IMR-90 (cell line): ENCODE data around the gene ANKRD30A. TPM values are rescaled to one million over a fixed set of nuclear protein-coding genes. Genes with fewer than 3 reads are reported as not detected.

ENCODE experiments used
- ATAC-seq: fragments of 200-7000 bp; cut with Tn5 transposase; 2 replicates; pipeline ENCODE4 v1.9.1; 2020; ENCODE audit warnings: low read depth, mild to moderate bottlenecking, moderate library complexity
- BruUV-seq: library from RNA; stranded (reverse); fragments of 400-500 nt; replicated peaks from 2 replicates; lab custom pipeline; 2021; lab: Mats Ljungman, UMichigan
- CTCF ChIA-PET: fragments of 300-600 bp; formaldehyde crosslinking; extraction: SDS; loops from one replicate; lab custom pipeline; 2021; ENCODE audit warnings: antibody characterized with exemption; lab: Yijun Ruan, JAX
- POLR2A ChIA-PET: fragments of 300-600 bp; sonication (Branson Sonifier 250); formaldehyde crosslinking; loops from one replicate; lab custom pipeline; 2022; ENCODE audit warnings: antibody characterized with exemption; ENCODE audit not compliant: unreplicated experiment; lab: Charles Lee
- DNase-seq: peaks from one replicate; pipeline ENCODE4 v3.0.0; 2013
- H2AFZ ChIP-seq: replicated peaks from 2 replicates; pipeline ENCODE3; 2013; ENCODE audit warnings: low read length, mild to moderate bottlenecking; ENCODE audit not compliant: poor library complexity
- H2AK5ac ChIP-seq: 2 replicates; pipeline ENCODE4 v1.6.1; 2013; ENCODE audit warnings: low read depth, low read length, inconsistent platforms
- H2AK9ac ChIP-seq: replicated peaks from 2 replicates; pipeline ENCODE3; 2013; ENCODE audit warnings: mild to moderate bottlenecking, low read depth, low read length, moderate library complexity; ENCODE audit not compliant: poor library complexity
- H2BK120ac ChIP-seq: 2 replicates; pipeline ENCODE4 v1.6.1; 2013; ENCODE audit warnings: low read depth, low read length, inconsistent platforms
- H2BK15ac ChIP-seq: 3 replicates; pipeline ENCODE4 v1.6.1; 2013; ENCODE audit warnings: low read depth, low read length, inconsistent platforms
- H2BK20ac ChIP-seq: 2 replicates; pipeline ENCODE4 v1.6.1; 2013; ENCODE audit warnings: low read depth, mild to moderate bottlenecking, inconsistent platforms, low read length, moderate library complexity
- H2BK5ac ChIP-seq: 2 replicates; pipeline ENCODE4 v1.6.1; 2013; ENCODE audit warnings: mild to moderate bottlenecking, low read depth, low read length, inconsistent platforms; ENCODE audit not compliant: poor library complexity, severe bottlenecking
- H3K14ac ChIP-seq: replicated peaks from 2 replicates; pipeline ENCODE4 v1.6.1; 2013; ENCODE audit warnings: low read depth, low read length, inconsistent platforms
- H3K18ac ChIP-seq: 2 replicates; pipeline ENCODE4 v1.6.1; 2013; ENCODE audit warnings: low read depth, low read length, control low read depth
- H3K23ac ChIP-seq: 2 replicates; pipeline ENCODE4 v1.6.1; 2013; ENCODE audit warnings: low read depth, low read length, inconsistent platforms
- H3K27ac ChIP-seq: 2 replicates; pipeline ENCODE4 v1.5.1; 2013; ENCODE audit warnings: mild to moderate bottlenecking, control low read depth, low read length; ENCODE audit not compliant: insufficient read depth
- H3K27me3 ChIP-seq: 2 replicates; pipeline ENCODE4 v1.6.1; 2013; ENCODE audit warnings: low read length; ENCODE audit not compliant: control insufficient read depth, insufficient read depth
- H3K36me3 ChIP-seq: 2 replicates; pipeline ENCODE4 v1.6.1; 2013; ENCODE audit warnings: low read length, mixed read lengths; ENCODE audit not compliant: control insufficient read depth, insufficient read depth
- H3K4ac ChIP-seq: 2 replicates; pipeline ENCODE4 v1.6.1; 2013; ENCODE audit warnings: low read depth, low read length, inconsistent platforms
- H3K4me1 ChIP-seq: 2 replicates; pipeline ENCODE4 v1.6.1; 2013; ENCODE audit warnings: low read length, mixed read lengths; ENCODE audit not compliant: control insufficient read depth, insufficient read depth
- H3K4me2 ChIP-seq: 2 replicates; pipeline ENCODE4 v1.6.1; 2013; ENCODE audit warnings: low read depth, mild to moderate bottlenecking, control low read depth, low read length, moderate library complexity
- H3K4me3 ChIP-seq: 2 replicates; pipeline ENCODE4 v1.5.1; 2013; ENCODE audit warnings: low read depth, mild to moderate bottlenecking, control low read depth, low read length, moderate library complexity; ENCODE audit not compliant: insufficient read depth
- H3K56ac ChIP-seq: 2 replicates; pipeline ENCODE4 v1.6.1; 2013; ENCODE audit warnings: low read length, inconsistent platforms; ENCODE audit not compliant: insufficient read depth; ENCODE audit errors: extremely low read depth
- H3K79me1 ChIP-seq, 2 experiments: 2 replicates each; pipeline ENCODE4 v1.6.1; 2013; ENCODE audit warnings: low read length in 2 of 2, inconsistent platforms in 1 of 2, low read depth in 1 of 2
- H3K9ac ChIP-seq: 2 replicates; pipeline ENCODE4 v1.6.1; 2013; ENCODE audit warnings: low read depth, low read length, control low read depth
- H3K9me1 ChIP-seq: 2 replicates; pipeline ENCODE4 v1.6.1; 2013; ENCODE audit warnings: low read length, inconsistent platforms; ENCODE audit not compliant: insufficient read depth
- H3K9me3 ChIP-seq: 2 replicates; pipeline ENCODE4 v1.6.1; 2013; ENCODE audit warnings: low read length; ENCODE audit not compliant: control insufficient read depth, insufficient read depth
- H4K20me1 ChIP-seq: 2 replicates; pipeline ENCODE4 v1.6.1; 2013; ENCODE audit warnings: low read length, inconsistent platforms; ENCODE audit not compliant: insufficient read depth
- H4K5ac ChIP-seq: 2 replicates; pipeline ENCODE4 v1.6.1; 2013; ENCODE audit warnings: mild to moderate bottlenecking, low read depth, low read length, control low read depth
- H4K8ac ChIP-seq, 2 experiments: 2 replicates each; pipeline ENCODE4 v1.6.1; 2013; ENCODE audit warnings: low read depth in 2 of 2, low read length in 2 of 2, control low read depth in 1 of 2, inconsistent platforms in 1 of 2
- H4K91ac ChIP-seq: 2 replicates; pipeline ENCODE4 v1.6.1; 2013; ENCODE audit warnings: low read depth, low read length, inconsistent platforms; ENCODE audit not compliant: insufficient read depth
- CEBPB ChIP-seq: IDR thresholded peaks from 2 replicates; pipeline ENCODE4 v1.6.1; 2012; ENCODE audit warnings: low read depth, low read length, improper control_type of control experiment
- CHD1 ChIP-seq: IDR thresholded peaks from 2 replicates; pipeline ENCODE4 v1.6.1; 2012; ENCODE audit warnings: low read depth, low read length, improper control_type of control experiment
- ELK1 ChIP-seq: fragments of 150-350 bp; IDR thresholded peaks from 2 replicates; pipeline ENCODE4 v1.6.1; 2016; ENCODE audit warnings: low read depth, mild to moderate bottlenecking, low read length, moderate library complexity, borderline replicate concordance
- MAFK ChIP-seq: IDR thresholded peaks from 2 replicates; pipeline ENCODE4 v1.6.1; 2012; ENCODE audit warnings: low read depth, low read length, improper control_type of control experiment
- MAZ ChIP-seq: IDR thresholded peaks from 2 replicates; pipeline ENCODE4 v1.6.1; 2012; ENCODE audit warnings: low read depth, mild to moderate bottlenecking, low read length, improper control_type of control experiment, moderate library complexity, borderline replicate concordance
- MXI1 ChIP-seq: IDR thresholded peaks from 2 replicates; pipeline ENCODE4 v1.6.1; 2012; ENCODE audit warnings: low read depth, mild to moderate bottlenecking, low read length, moderate library complexity, borderline replicate concordance
- NFE2L2 ChIP-seq: fragments of 150-350 bp; IDR thresholded peaks from 2 replicates; pipeline ENCODE4 v1.6.1; 2016; ENCODE audit warnings: low read depth, mild to moderate bottlenecking, low read length
- POLR2A ChIP-seq: IDR thresholded peaks from 2 replicates; pipeline ENCODE4 v1.6.1; 2012; ENCODE audit warnings: mild to moderate bottlenecking, low read depth, low read length
- RCOR1 ChIP-seq: IDR thresholded peaks from 2 replicates; pipeline ENCODE4 v1.6.1; 2012; ENCODE audit warnings: mild to moderate bottlenecking, low read length, improper control_type of control experiment; ENCODE audit not compliant: insufficient replicate concordance
- RFX5 ChIP-seq: IDR thresholded peaks from 2 replicates; pipeline ENCODE4 v1.8.0; 2012; ENCODE audit warnings: low read depth, mild to moderate bottlenecking, low read length, moderate library complexity
- SMC3 ChIP-seq: fragments of 150-350 bp; IDR thresholded peaks from 2 replicates; pipeline ENCODE4 v1.6.1; 2016; ENCODE audit warnings: low read depth, mild to moderate bottlenecking, antibody characterized with exemption, low read length, moderate library complexity
- USF2 ChIP-seq: fragments of 150-350 bp; IDR thresholded peaks from 2 replicates; pipeline ENCODE4 v1.6.1; 2017; ENCODE audit warnings: mild to moderate bottlenecking, antibody characterized with exemption, low read length, low read depth
- WGBS, 2 experiments: methylation state at CpG; one replicate each; pipeline versions ENCODE4 v1.1.5 to v1.1.7; 2013; ENCODE audit warnings: missing lambda C conversion rate in 2 of 2; ENCODE audit not compliant: insufficient read length in 1 of 2; ENCODE audit errors: extremely low coverage in 2 of 2; 5-methylcytosine and 5-hydroxymethylcytosine counted together
- dilution Hi-C: fragments of 300-500 bp; cut with HindIII; formaldehyde crosslinking; loops from one replicate; pipeline ENCODE4 v1.14.3; 2018; ENCODE audit warnings: low sequenced_read_pairs; ENCODE audit not compliant: unreplicated experiment
- in situ Hi-C: fragments of 300-500 bp; cut with MboI; formaldehyde crosslinking; loops from 3 replicates; pipeline ENCODE4 v1.14.3; 2019; ENCODE audit warnings: low sequenced_read_pairs, inconsistent platforms, mixed read lengths
- intact Hi-C: fragments of 100-400 bp; cut with micrococcal nuclease; formaldehyde crosslinking; loops from 2 replicates; pipeline ENCODE4 v1.10.0; 2022
- polyA plus RNA-seq, 3 experiments: library from polyadenylated mRNA; depleted of rRNA; stranded (reverse); fragments of >200 nt; gene quantifications; 2 replicates each; pipeline ENCODE4 v1.2.3, GENCODE V29; 2012; ENCODE audit warnings: low replicate concordance in 1 of 3
- total RNA-seq: library from RNA; depleted of rRNA; stranded (reverse); fragments of >200 nt; gene quantifications from 2 replicates; pipeline ENCODE4 v1.2.3, GENCODE V29; 2012

The ANKRD30A gene
- total and polyA plus RNA-seq, 2 of the 4 experiments (the other 2 are of a cell fraction) = not detected

- Histone ChIP-seq H4K8ac (no peak overlapping the region), H3K27ac (no peak overlapping the region), H3K4me3 (no peak overlapping the region), H3K36me3 (no peaks in the 10 kb centered on the region), H3K4me1 (no peaks in the 10 kb centered on the region), H3K18ac (no peak overlapping the region), H3K9me3 (no peaks in the 10 kb centered on the region), H3K14ac (no peak overlapping the region), H2AFZ (no peak overlapping the region), H4K91ac (no peak overlapping the region), H2BK5ac (no peak overlapping the region), H3K4ac (no peak overlapping the region), H3K4me2 (no peak overlapping the region), H4K5ac (no peak overlapping the region), H2BK15ac (no peak overlapping the region), H3K79me1 (no peaks in the 10 kb centered on the region), H3K9me1 (no peaks in the 10 kb centered on the region), H2AK9ac (no peak overlapping the region), H3K9ac (no peak overlapping the region), H2BK120ac (no peak overlapping the region), H3K23ac (no peak overlapping the region), H3K56ac (no peak overlapping the region), H4K20me1 (no peaks in the 10 kb centered on the region), H2BK20ac (no peak overlapping the region), H3K27me3 (no peaks in the 10 kb centered on the region), H2AK5ac (no peak overlapping the region)
- in situ Hi-C loops (no loop called here), intact Hi-C loops (no loop called here), dilution Hi-C loops (no loop called here)
- BruUV-seq = no TSS peak
- no peak for ATAC-seq
- WGBS, 2 experiments = no CpG with 5 or more reads among the region's 2 CpGs
- CTCF ChIA-PET = interaction anchor here (0.6 kb wide), 1 partner anchor 251 kb away, joined by 3 read pairs; no protein-coding TSS in a partner anchor
- POLR2A ChIA-PET = no interaction called here
- no peak for DNase-seq
- TF ChIP-seq POLR2A (no peak), SMC3 (no peak), RFX5 (no peak), MAFK (no peak), CHD1 (no peak), NFE2L2 (no peak), MAZ (no peak), USF2 (no peak), MXI1 (no peak), RCOR1 (no peak), CEBPB (no peak), ELK1 (no peak)
Observed at GRCh38 chr10:37403776-37404175, 278.4 kb downstream of the ANKRD30A start.
